ENCODE data around the gene ZMAT2.
"Not testable (repeated sequence)": the region's sequence is repeated elsewhere in the genome, so short reads cannot be mapped to it uniquely, and the experiment has no call there.

DNA sequence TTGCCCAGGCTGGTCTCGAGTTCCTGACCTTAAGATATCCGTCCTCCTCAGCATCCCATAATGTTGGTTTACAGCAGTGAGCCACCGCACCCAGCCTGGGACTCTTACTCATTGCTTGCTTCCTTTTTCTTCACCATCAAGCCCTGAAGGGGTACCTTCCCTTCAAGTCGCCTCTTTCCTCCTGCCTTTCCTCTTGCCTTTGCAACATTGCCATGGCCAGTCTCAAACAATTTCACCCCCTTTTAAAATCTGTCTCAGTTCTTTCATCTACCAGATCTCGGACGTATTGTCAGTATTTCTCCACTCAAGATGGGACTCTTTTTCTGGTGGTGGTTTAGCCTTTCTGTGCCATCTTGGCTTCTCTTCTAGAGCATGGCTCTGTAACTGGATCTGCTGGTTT lies 20.5 kb downstream of the ZMAT2 start:
- TF ChIP-seq, protein P1, sequence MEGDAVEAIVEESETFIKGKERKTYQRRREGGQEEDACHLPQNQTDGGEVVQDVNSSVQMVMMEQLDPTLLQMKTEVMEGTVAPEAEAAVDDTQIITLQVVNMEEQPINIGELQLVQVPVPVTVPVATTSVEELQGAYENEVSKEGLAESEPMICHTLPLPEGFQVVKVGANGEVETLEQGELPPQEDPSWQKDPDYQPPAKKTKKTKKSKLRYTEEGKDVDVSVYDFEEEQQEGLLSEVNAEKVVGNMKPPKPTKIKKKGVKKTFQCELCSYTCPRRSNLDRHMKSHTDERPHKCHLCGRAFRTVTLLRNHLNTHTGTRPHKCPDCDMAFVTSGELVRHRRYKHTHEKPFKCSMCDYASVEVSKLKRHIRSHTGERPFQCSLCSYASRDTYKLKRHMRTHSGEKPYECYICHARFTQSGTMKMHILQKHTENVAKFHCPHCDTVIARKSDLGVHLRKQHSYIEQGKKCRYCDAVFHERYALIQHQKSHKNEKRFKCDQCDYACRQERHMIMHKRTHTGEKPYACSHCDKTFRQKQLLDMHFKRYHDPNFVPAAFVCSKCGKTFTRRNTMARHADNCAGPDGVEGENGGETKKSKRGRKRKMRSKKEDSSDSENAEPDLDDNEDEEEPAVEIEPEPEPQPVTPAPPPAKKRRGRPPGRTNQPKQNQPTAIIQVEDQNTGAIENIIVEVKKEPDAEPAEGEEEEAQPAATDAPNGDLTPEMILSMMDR (conservative IDR thresholded peaks at IDR 0.05) = not testable (repeated sequence)
- TF ChIP-seq EZH2 (IDR thresholded peaks at IDR 0.05; ENCODE audit: low read depth) = not testable (repeated sequence)

All from PC-9 (cell line).